CD14-positive monocyte (primary cell): ENCODE measurements around the gene BAG5. TPM values are rescaled to one million over a fixed set of nuclear protein-coding genes. Genes with fewer than 3 reads are reported as not detected.

Source experiments
- DNase-seq, 3 donors: peaks; one replicate each; pipeline ENCODE4 v3.0.0-alpha.2; 2011 to 2022
- H2AFZ ChIP-seq: 2 replicates; pipeline ENCODE4 v1.6.0; 2012; ENCODE audit warnings: mild to moderate bottlenecking, low read depth, low read length, inconsistent platforms; ENCODE audit not compliant: insufficient read depth, poor library complexity, severe bottlenecking
- H3K27ac ChIP-seq, 2 donors: 1 replicate in 1 of 2; 2 replicates in 1 of 2; pipeline ENCODE4 v1.5.1; 2012 to 2013; ENCODE audit warnings: low read length in 2 of 2, control low read depth in 1 of 2, inconsistent platforms in 1 of 2, low read depth in 1 of 2, mild to moderate bottlenecking in 1 of 2
- H3K27me3 ChIP-seq, 2 donors: one replicate each; pipeline versions ENCODE4 v1.6.0 to v1.6.1; 2011 to 2013; ENCODE audit warnings: low read length in 2 of 2; ENCODE audit not compliant: control insufficient read depth in 2 of 2, insufficient read depth in 2 of 2
- H3K36me3 ChIP-seq, 2 donors: replicated peaks in 1 of 2; 1 replicate in 1 of 2; 2 replicates in 1 of 2; pipeline versions ENCODE4 v1.5.1 to v1.6.1; 2012 to 2013; ENCODE audit warnings: low read length in 2 of 2, control low read depth in 1 of 2, inconsistent platforms in 1 of 2, mild to moderate bottlenecking in 1 of 2; ENCODE audit not compliant: insufficient read depth in 2 of 2, control insufficient read depth in 1 of 2
- H3K4me1 ChIP-seq, 2 donors: 1 replicate in 1 of 2; 2 replicates in 1 of 2; pipeline versions ENCODE4 v1.5.1 to v1.6.1; 2012 to 2013; ENCODE audit warnings: low read length in 2 of 2, control low read depth in 1 of 2, inconsistent platforms in 1 of 2, mild to moderate bottlenecking in 1 of 2, moderate library complexity in 1 of 2; ENCODE audit not compliant: insufficient read depth in 2 of 2, control insufficient read depth in 1 of 2
- H3K4me2 ChIP-seq: replicated peaks from 2 replicates; pipeline ENCODE3; 2012; ENCODE audit warnings: low read length, moderate library complexity, mild to moderate bottlenecking; ENCODE audit not compliant: poor library complexity, severe bottlenecking; ENCODE audit errors: extremely low read depth
- H3K4me3 ChIP-seq, 3 experiments: fragments of 200-600 bp in 1 of 3; sonication (generic) in 1 of 3; replicated peaks in 1 of 3; 1 replicate in 2 of 3; 2 replicates in 1 of 3; pipeline ENCODE4 v1.5.1; 2011 to 2013; ENCODE audit warnings: low read length in 3 of 3, mild to moderate bottlenecking in 3 of 3, control low read depth in 2 of 3, low read depth in 2 of 3, inconsistent platforms in 1 of 3, moderate library complexity in 1 of 3
- H3K79me2 ChIP-seq: 2 replicates; pipeline ENCODE4 v1.6.0; 2012; ENCODE audit warnings: mild to moderate bottlenecking, control low read depth, inconsistent platforms, low read length, moderate library complexity; ENCODE audit not compliant: insufficient read depth
- H3K9ac ChIP-seq: 2 replicates; pipeline ENCODE4 v1.6.0; 2017; ENCODE audit warnings: low read length, mild to moderate bottlenecking; ENCODE audit not compliant: insufficient read depth, poor library complexity, severe bottlenecking
- H3K9me3 ChIP-seq, 2 donors: replicated peaks in 1 of 2; 1 replicate in 1 of 2; 2 replicates in 1 of 2; pipeline versions ENCODE4 v1.5.1 to v1.6.1; 2012 to 2013; ENCODE audit warnings: low read length in 2 of 2, control low read depth in 1 of 2; ENCODE audit not compliant: control insufficient read depth in 1 of 2, insufficient read depth in 1 of 2
- H4K20me1 ChIP-seq: 2 replicates; pipeline ENCODE4 v1.6.0; 2012; ENCODE audit warnings: mild to moderate bottlenecking, low read length, control low read depth, moderate library complexity; ENCODE audit not compliant: insufficient read depth
- H3K27ac Mint-ChIP-seq, 7 donors: one replicate each; pipeline ENCODE4 v1.8.0; 2020; ENCODE audit warnings: mild to moderate bottlenecking in 7 of 7, mixed read lengths in 7 of 7, moderate library complexity in 6 of 7, inconsistent platforms in 2 of 7
- H3K27me3 Mint-ChIP-seq, 3 donors: one replicate each; pipeline ENCODE4 v1.8.0; 2021 to 2022; ENCODE audit warnings: low read depth in 3 of 3, mild to moderate bottlenecking in 3 of 3, mixed read lengths in 3 of 3, moderate library complexity in 3 of 3, inconsistent platforms in 1 of 3
- H3K36me3 Mint-ChIP-seq, 2 donors: one replicate each; pipeline ENCODE4 v1.8.0; 2020; ENCODE audit warnings: mixed read lengths in 2 of 2, inconsistent platforms in 1 of 2, mild to moderate bottlenecking in 1 of 2
- H3K4me1 Mint-ChIP-seq: one replicate; pipeline ENCODE4 v1.8.0; 2020; ENCODE audit warnings: mild to moderate bottlenecking, mixed read lengths
- H3K4me3 Mint-ChIP-seq, 2 donors: one replicate each; pipeline ENCODE4 v1.8.0; 2020; ENCODE audit warnings: mild to moderate bottlenecking in 2 of 2, mixed read lengths in 2 of 2, moderate library complexity in 1 of 2
- H3K9me3 Mint-ChIP-seq, 7 donors: one replicate each; pipeline ENCODE4 v1.8.0; 2020 to 2022; ENCODE audit warnings: mixed read lengths in 7 of 7, mild to moderate bottlenecking in 6 of 7, moderate library complexity in 6 of 7, inconsistent platforms in 2 of 7
- WGBS: methylation state at CpG from one replicate; pipeline ENCODE4 v1.1.5; 2013; ENCODE audit warnings: missing lambda C conversion rate; ENCODE audit not compliant: insufficient coverage; 5-methylcytosine and 5-hydroxymethylcytosine counted together
- intact Hi-C, 2 donors: fragments of 100-400 bp; cut with micrococcal nuclease; formaldehyde crosslinking; loops; one replicate each; pipeline versions ENCODE4 v1.15.0 to v1.15.1; 2023
- polyA plus RNA-seq, 3 donors: library from polyadenylated mRNA; depleted of rRNA in 1 of 3; unstranded in 2 of 3; stranded (reverse) in 1 of 3; fragments of 300-500 nt in 2 of 3; fragments of >200 nt in 1 of 3; fragmentation: Illumina TruSeq in 2 of 3; gene quantifications; 1 replicate in 2 of 3; 2 replicates in 1 of 3; pipeline ENCODE4 v1.2.3, GENCODE V29; 2012 to 2021
- TF ChIP-seq, protein P1 (sequence below): fragments of 200-600 bp; IDR thresholded peaks from one replicate; pipeline ENCODE4 v1.8.0; 2022; ENCODE audit warnings: antibody characterized with exemption, mild to moderate bottlenecking

Gene BAG5
- polyA plus RNA-seq, 3 donors = 4.7 to 33.1 (median 30.1) TPM

DNA sequence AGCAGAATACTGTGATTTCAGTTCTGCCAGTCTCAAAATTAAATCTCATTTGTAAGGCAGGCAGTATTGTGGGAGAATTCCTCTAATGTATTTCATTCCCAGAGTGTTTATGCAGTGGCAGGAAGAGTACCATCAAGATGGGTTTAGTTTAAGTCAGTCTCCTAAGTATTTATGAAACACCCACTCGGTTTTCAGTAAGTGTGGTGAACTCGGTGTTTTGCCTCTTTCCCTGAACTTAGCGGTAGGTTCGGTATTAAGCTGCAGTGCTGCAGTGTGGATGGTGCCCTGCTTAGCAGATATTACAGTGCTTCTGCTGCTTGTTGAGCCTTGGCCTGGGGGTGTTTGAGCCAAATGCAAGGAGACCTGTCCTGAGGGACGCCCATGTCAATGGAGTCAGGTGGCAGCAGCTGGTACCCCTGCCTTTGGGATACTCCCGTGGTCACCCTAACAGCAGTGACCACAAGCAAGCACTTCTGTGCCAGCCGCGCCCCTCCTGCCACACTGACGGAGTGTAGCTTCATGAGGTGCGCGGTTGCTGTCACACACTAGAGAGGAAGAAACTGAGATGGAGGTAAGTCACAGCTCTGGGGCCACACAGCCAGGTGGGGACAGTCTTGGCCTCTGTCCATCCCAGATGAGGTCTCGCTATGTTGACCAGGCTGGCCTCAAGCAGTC, 16.1 kb upstream of the BAG5 start:
- TF ChIP-seq, protein P1, sequence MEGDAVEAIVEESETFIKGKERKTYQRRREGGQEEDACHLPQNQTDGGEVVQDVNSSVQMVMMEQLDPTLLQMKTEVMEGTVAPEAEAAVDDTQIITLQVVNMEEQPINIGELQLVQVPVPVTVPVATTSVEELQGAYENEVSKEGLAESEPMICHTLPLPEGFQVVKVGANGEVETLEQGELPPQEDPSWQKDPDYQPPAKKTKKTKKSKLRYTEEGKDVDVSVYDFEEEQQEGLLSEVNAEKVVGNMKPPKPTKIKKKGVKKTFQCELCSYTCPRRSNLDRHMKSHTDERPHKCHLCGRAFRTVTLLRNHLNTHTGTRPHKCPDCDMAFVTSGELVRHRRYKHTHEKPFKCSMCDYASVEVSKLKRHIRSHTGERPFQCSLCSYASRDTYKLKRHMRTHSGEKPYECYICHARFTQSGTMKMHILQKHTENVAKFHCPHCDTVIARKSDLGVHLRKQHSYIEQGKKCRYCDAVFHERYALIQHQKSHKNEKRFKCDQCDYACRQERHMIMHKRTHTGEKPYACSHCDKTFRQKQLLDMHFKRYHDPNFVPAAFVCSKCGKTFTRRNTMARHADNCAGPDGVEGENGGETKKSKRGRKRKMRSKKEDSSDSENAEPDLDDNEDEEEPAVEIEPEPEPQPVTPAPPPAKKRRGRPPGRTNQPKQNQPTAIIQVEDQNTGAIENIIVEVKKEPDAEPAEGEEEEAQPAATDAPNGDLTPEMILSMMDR = no peak
- peaks cover 62 to 72% of the 10 kb centered on the region in 2 donors for H3K36me3 ChIP-seq
- no peak overlapping the region for H3K4me3 ChIP-seq
- no peaks in the 10 kb centered on the region for H3K4me1 ChIP-seq
- intact Hi-C loops = loop anchor here in 1 of 2 donors (10.0 kb wide), 1 partner anchor 106 kb away; no protein-coding TSS in a partner anchor
- H3K27me3 ChIP-seq = no peaks in the 10 kb centered on the region
- peaks cover 13% of the 10 kb centered on the region for H4K20me1 ChIP-seq
- WGBS = 94% methylated on average over 12 of the region's 12 CpGs
- Mint-ChIP-seq H3K9me3 (no peaks in the 10 kb centered on the region), H3K4me1 (no peaks in the 10 kb centered on the region), H3K27ac (peak overlapping the region in 3 of 7 donors; percentile 30 to 37 (median 33)), H3K4me3 (no peak overlapping the region), H3K27me3 (no peaks in the 10 kb centered on the region), H3K36me3 (peaks cover 61 to 76% of the 10 kb centered on the region in 2 donors)
- no peaks in the 10 kb centered on the region for H3K9me3 ChIP-seq
- no peak for DNase-seq
- no peak overlapping the region for H3K27ac ChIP-seq
- H3K4me2 ChIP-seq = no peak overlapping the region
- no peaks in the 10 kb centered on the region for H3K79me2 ChIP-seq
- no peak overlapping the region for H3K9ac ChIP-seq
- no peak overlapping the region for H2AFZ ChIP-seq

DNA sequence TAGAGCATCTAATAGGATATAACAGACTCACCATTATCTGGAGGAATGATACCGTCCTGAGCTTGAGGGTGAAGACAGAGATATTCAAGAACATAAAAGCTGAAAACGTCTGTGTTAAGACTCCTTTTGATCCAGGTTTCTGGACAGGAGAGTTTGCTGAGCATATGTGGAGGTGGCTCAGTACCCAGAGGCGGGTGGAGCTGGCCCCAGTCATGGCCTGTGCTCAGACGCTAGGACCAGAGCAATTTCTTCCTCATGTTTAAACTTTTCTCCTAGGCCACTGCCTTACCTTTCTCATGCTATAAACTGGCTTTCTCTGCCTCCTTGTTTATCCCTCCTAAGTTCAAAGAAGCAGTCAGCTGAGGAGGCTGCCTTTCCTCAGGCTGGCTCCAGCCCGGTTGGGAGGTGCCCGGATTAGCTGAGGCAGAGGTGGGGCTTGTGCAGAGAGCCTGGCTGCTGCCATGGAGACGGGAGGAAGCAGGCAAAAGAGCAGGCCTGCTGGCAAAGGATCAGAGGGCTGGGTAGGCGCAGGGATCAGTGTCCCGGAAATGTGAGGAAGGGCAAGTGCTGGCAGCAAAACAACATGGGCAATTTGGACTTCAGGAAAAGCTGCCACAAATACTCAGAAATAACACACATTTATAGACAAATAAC, 14.0 kb upstream of the BAG5 start:
- WGBS = 99% methylated on average over 6 of the region's 9 CpGs
- no peaks in the 10 kb centered on the region for H3K4me1 ChIP-seq
- H3K4me3 ChIP-seq = no peak overlapping the region
- Mint-ChIP-seq H3K4me3 (no peak overlapping the region), H3K9me3 (no peaks in the 10 kb centered on the region), H3K36me3 (peaks cover 54 to 78% of the 10 kb centered on the region in 2 donors), H3K27ac (peak overlapping the region in 4 of 7 donors; percentile 8 to 72 (median 28)), H3K27me3 (no peaks in the 10 kb centered on the region), H3K4me1 (no peaks in the 10 kb centered on the region)
- TF ChIP-seq, protein P1 = no peak
- no peak overlapping the region for H2AFZ ChIP-seq
- no peak overlapping the region for H3K9ac ChIP-seq
- no peaks in the 10 kb centered on the region for H3K79me2 ChIP-seq
- intact Hi-C loops = loop anchor here in 1 of 2 donors (10.0 kb wide), 1 partner anchor 108 kb away; no protein-coding TSS in a partner anchor
- H3K36me3 ChIP-seq = peaks cover 60 to 75% of the 10 kb centered on the region in 2 donors
- H3K27me3 ChIP-seq = no peaks in the 10 kb centered on the region
- no peaks in the 10 kb centered on the region for H3K9me3 ChIP-seq
- H3K27ac ChIP-seq = no peak overlapping the region
- no peak overlapping the region for H3K4me2 ChIP-seq
- H4K20me1 ChIP-seq = peaks cover 19% of the 10 kb centered on the region
- DNase-seq = no peak
